CD4-positive, alpha-beta T cell treated with Interleukin-17A for 4 hours (primary cell): ENCODE results near the gene LHX2.

Experiments
- DNase-seq: peaks from one replicate; pipeline ENCODE4 v3.0.0-alpha.2; 2020; ENCODE audit warnings: mixed read lengths

Gene LHX2

DNA sequence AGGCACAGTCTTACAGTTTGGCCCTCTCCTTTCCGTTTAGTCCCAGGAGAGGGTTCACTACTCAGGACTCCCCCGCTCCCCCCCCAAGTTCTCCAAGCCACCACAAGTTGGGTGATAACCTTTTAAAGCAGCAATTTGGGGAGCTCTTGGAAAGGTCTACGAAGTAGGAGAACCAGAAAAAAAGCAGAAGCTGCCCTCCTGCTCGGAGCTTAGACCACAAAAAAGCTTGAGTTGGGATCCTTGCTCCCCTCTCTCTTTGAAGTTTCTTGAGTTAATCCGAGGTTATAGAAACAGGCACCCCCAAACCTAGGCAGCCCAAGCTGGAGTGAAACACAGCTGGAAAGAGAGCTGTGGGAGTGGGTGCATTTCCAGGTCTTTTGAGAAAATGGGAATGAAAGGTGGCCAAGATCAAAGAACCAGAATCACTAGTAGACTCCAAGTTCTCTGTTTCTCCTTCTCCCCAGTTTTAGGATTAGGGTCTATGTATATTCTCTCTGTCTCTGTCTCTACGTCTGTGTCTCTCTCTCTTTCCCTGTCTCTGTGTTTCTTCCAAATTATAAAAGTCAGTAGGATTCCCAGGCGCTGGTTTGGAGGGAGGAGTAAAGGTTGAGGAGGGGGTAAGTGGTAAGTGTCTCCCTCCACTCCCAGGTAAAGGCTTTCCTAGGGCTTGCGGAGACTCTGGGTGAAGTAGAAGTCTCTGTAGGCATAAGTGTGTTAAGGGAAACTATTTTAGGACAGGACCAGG is 2.8 kb downstream of the LHX2 start:
- DNase-seq, result no peak

DNA sequence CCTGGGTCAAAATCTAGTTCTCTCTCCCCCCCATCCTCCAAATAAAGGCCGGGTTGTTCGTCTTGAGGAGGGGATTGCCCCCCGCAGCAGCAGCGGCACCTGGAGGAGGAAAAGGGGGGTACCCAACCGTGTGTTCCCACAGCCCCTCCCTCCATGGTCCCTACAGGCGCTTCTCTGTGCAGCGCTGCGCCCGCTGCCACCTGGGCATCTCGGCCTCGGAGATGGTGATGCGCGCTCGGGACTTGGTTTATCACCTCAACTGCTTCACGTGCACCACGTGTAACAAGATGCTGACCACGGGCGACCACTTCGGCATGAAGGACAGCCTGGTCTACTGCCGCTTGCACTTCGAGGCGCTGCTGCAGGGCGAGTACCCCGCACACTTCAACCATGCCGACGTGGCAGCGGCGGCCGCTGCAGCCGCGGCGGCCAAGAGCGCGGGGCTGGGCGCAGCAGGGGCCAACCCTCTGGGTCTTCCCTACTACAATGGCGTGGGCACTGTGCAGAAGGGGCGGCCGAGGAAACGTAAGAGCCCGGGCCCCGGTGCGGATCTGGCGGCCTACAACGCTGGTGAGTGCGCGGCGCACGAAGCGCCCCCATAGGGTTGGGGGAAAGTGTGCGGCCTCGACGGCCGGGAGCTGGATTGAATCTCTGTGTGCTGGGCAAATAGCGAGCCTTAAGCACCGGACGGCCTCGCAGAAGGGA is 3.5 kb downstream of the LHX2 start:
- no peak for DNase-seq

DNA sequence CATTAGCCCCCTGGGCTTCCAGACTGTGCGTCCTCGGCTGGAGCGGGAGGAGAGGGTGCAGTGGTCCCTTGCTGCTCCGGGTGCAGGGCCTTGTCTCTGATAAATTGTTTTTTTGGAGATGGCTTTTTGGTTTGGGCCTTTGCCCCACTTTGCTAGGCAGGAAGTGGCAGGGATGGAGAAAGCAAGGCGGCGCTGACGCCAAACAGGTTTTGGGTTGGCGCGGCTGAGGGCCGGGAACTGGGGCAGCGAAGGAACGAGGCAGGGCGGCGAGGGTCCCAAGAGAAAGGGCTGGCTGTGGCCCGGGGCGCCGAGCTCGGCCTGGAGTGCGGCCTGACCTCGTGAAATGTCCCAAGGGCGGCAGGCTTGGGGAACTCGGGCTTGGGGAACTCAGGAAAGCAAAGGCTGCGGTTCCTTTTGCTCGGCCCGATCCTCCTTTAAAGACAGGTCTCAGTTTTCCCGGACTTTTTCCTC is 4.1 kb downstream of the LHX2 start:
- no peak for DNase-seq

DNA sequence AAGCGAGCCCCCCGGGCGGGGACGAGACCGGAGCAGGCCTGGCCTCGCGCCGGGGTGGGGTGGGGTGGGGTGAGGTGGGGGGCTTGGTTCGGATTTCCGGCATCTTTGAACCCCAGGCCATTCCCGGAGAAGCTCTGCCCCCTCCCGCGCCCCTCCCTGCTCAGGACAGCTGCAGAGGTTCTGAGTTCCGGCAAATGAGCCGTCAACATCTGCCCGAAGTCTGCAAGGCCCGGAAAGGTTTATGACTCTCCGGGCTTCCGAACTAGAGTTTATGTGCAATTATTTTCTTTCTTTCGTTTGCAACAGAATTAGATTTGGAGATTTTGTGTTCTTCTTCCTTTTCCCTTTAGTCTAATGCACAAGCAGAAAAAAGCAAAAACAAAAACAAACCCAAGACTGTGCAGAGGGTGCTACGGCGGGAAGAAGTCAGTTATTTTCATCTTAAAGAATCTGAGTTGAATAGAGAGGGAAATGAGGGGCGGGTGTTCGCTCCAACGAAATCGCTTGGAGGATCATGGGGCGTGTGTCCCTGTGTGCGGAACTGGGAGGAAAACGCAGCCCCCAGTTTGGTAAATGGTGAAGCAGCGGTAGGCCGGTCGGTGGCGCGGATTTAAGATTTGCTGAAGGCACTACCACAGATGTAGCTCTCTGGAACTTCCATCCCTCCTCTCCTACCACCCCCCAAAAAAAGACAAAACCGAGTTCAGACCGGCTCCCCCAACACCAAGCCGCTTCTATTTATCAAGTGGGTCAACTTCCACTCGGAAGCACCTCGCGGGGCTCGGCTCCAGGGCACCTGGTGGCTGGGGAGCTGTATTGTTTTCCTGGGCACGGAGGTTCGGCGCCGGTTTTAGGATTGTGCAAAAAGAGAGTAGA is 4.8 kb downstream of the LHX2 start:
- no peak for DNase-seq

DNA sequence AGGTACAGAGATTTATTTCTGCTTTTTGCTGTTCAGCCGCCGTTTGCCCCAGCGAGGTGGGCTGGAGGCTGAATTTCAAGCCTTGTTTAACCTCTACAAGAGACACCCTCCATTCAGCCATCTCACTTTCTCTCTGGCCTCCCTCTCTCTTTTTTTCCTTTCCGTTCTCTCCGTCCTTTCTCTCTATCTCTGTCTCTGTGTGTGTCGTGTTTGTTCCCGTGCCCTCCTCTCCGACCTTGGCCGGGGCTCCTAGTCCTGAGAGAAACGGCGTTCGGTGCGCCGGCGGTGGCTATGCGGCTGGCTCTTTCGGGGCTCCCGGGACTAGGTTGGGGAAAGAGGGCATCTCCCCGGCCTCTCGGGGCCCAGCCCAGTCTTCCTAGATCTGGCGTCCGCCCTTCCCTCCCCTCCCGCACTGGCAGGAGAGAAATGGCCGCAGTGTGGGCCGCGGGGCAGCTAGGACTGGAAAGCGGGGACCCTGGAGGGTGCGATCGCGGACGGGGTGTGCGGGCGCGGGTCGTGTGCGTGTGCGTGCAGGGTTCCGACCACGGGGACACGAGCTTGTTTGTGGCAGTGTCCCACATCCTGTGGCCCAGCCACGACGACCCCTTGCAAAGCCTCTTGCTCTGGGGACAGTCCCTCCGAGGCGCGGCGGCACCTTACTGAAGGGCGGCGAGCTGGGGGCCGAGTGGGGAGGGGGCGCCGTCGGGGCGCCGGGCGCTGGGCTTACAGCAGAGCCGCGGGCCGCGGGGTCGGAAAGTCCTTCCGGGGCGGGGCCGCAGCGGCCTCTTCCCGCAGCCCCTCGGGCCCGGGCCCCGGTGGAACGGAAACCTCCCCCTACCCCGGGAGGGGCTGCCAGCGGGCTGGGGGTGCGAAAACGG is 5.7 kb downstream of the LHX2 start:
- DNase-seq, result no peak

DNA sequence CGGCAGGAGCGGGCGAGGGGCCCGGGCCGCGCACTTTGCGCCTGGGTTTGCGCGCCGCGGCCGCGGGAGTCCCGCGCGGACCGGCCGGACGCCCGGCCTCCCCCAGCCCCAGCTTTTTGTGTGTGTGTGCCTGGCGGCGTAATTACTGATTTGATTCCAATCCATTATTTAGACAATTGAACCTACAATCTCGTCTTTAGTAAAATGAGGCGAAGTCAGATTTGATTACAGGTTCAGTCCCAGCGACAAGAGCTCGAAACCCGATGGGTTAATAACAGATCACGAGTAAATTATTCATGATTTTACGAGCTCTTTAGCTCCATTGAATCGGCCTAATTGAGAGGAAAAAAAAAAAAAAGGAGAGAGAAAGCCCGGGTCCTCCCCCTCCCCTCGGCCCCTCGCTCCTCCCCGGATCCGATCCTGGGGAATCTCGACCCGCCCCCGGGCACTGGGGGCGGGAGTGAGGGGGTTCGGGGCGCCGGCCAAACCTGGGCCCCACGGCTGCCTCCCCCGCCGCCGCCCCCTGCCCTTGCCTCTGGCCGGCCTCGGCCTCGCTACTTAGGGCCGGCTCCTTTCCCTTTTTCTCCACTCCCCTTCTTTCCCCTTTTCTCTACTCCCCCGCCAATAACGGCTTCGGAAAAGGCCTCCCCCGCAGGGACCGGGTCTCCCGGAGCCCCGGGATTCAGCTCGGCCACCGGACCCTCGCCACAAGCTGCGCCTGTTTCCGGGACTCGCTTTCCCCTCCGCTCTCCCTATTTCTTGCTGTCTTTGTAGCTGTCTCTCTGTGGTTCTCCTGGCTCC is 6.6 kb downstream of the LHX2 start:
- no peak for DNase-seq

DNA sequence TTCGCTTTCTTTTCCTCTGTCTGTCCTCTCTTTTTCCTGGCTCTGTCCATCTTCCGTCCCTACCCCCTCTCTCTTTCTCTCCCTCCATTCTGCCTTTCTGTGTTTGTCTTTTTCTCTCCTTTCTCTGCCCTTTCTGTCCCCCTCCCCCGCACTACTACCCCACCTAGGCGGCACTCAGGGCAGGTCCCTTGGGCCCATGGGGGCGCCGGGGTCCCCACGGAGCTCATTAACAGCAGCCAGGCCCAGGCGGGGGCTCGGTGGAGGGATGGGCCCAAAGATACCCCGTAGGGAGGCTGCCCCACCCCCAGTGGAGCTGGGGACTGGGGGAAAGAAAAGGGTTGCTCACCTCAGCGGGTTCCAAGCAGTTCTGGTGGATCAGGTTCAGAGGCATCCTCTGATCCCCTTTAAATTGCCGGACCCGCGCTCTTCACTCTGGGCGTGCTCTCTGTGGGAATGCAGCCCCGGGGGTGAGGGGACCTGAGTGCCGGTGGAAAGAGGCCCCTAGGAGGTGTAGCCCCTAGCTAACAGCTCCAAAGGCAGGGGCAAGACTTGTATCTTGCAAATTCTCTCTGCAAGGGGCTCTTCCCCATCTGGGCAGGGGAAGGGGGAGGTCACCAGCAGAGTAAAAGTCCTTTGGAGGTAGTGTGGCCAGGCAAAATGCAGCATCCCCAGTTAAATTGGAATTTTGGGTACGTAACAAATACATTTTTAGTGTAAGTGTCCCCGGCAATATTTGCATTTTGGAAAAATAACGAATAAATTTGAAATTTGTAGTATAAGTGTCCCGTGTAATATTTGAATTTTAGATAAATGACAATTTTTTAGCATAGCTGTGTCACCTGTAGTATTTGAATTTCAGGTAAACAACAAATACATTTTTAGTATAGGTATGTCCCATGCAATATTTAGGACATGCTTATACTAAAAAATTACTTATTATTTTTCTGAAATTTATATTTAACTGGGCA is 7.4 kb downstream of the LHX2 start:
- no peak for DNase-seq

DNA sequence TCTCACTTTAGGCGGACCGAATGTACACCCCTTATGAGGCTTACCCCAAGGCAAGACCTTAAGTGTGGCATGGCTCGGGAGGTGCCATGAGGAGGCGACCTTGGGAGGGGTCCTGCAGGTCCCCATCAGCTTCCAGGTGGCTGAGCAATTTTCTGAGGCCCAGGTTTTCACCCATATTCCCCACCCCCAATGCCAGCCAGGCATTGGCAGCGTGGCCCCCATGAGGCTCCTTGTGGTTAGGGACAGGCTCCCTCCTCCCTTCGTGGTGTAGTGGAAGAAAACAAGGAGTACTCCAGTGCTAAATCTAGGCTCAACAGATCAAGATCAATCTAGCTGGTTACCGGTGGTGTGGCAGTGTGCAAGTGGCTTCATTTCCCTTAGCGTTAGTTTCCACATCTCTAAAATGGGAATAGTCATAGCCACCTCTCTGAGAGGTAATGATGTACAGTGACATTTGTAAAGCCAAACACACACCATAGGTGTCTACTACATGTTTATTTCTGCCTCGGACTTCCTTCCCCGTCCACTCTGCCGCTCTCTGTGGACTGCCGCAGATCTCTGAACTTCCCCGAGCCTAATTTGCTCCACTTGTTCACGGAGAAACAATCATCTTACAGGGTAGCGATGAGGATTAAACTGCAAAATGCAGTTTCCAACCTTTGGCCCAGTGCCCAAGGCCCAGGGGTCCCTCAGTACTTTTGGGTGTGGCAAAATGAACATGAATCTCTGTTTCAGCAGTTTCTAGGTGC is 8.4 kb downstream of the LHX2 start:
- no peak for DNase-seq

DNA sequence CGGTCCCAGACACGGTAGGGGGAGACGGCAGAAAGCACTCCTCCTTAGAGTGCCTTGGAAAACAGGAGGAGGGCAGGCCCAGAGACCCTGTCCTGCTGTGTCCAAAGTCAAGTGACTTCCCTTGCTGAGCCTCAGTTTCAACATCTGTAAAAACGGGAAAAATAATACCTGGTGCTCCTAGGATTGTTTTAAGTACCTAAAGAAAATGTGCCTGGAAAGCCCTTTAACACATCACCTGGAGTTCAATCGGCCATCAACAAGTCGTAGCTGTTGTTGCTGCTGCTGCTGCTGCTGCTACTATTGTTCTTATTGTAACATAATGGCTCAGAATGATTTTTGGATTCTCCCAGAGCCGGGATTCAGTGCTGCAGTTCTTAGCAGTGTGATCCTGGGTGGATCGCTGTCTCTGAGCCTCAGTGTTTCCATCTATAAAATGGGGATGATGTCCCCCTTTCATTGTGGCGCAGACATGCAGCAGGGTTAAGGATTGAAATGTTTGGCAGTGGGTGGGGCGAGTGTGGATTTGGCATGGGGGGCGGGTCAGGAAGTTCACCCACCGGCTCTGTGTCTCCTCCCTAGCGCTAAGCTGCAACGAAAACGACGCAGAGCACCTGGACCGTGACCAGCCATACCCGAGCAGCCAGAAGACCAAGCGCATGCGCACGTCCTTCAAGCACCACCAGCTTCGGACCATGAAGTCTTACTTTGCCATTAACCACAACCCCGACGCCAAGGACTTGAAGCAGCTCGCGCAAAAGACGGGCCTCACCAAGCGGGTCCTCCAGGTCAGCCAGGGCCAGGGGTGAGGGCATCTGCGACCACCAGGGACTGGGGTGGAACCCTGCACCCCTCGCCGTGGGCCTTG is 9.2 kb downstream of the LHX2 start:
- no peak for DNase-seq

DNA sequence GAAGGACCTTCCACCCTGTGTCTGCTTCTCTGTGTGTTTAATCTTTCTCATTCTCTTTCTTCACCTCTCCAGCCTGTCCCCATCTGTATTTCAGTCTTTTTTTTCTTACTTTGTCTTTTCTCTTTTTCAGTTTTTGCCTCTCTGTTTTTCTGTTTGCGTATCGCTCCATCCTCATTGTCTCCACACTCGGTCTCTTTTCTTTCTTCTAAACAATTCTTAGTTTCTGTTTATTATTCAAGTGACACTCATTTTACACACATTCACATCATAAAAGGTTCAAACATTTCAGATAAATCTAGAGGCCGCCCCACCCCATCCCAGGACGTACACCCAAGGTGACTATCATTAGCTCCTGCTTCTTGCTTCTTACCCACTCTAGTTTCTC is 9.8 kb downstream of the LHX2 start:
- no peak for DNase-seq

DNA sequence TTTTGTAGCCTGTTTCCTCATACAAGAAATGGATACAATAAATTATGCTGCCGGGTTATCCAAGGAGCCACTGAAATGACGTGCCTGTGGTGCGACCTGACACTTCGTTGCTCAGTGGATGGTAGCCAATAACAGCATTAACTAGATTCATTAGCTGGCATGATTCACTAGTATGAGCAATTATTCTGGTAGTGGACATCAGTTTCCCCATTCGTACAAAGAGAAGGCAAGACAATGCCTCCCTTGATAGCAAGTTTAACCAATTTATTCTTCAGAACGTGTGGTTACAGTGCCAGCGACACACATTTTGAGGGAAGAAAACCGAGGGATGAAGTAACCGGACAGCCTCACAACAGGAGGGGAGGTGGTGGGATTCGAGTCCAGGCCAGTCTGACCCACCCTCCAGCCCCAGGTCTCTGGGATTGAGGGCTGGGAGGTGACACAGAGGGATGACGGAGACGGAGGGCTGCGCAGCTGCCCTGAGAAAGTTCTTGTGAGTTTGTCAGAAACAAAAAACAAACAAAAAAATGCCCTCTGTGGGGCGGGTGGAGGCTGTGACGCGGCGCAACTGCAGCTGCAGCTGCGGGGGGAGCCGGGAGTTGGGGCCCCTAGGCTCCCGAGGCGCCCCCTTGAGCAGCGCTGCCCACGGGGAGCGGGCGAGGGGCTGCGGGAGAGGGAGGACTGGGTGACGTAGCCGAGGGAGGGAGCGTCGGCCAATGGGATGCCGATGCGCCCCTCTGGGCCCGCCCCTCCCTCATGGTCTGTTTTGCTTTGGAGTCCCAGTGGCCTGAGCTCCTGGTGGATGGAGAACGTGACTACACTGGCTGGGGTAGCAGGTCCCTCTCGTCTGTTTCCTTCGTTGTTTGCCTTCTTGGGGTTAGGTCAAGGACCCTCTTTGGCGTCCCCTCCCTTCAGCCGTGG is 10.9 kb downstream of the LHX2 start:
- DNase-seq, result no peak

DNA sequence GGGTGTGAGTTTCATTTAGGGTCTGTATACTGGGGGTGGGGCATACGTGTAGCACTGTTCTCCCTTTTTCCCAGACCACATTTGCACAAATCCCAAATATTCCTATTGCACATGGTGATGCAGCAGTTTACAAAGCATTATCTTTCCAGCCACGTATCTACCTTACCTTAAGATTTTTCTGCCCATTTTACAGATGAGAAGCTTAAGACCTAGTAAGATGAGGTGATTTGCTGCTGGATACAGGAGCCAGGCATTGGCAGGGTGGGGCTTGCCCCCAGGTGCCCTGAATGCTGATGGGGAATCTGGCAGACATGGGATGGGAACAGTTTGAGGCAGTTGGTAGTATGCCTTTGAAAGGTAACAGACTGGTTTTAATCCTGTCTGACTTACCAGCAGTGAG is 12.5 kb downstream of the LHX2 start:
- DNase-seq, result no peak

DNA sequence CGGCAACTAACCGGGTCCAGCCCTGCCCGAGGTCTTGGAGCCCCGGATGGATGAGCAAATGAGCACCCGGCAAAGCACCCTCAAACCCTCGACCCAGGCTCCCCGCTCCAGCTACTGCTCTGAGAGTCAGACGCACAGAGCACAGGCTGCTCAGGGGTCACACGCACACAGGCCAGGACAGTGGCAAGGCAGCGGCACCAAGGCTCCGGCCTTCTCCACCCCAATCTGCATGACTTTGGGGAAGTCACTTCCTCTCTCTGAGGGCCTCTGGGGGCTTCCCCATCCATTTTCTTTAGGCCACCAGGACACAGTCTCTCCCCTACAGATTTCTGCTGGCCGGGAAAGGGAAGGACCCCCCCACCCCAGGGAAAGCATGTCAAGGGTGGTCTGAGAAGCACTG is 18.0 kb downstream of the LHX2 start:
- DNase-seq, result no peak

DNA sequence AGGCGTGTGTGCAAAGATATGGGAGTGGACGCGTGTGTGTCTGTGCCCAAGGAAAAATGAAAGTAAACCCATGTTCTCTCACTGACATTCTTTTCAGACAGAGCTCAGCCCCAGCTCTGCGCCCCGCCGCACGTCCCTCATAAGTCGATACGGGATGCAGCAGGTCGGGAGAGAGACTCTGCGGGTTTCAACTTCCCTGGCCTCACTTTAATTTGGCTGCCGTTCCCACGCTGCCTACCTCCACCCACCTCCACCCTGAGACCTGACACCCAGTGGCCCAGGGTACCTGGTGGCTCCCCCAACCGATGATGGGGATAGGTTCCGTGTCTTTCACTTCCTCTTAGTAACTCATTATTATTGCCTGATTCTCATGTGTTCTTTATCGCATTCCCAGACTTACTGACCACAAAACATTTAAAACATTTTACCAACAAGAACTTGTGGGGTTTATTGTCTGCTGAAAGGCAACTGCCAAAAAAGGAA is 19.4 kb downstream of the LHX2 start:
- no peak for DNase-seq

DNA sequence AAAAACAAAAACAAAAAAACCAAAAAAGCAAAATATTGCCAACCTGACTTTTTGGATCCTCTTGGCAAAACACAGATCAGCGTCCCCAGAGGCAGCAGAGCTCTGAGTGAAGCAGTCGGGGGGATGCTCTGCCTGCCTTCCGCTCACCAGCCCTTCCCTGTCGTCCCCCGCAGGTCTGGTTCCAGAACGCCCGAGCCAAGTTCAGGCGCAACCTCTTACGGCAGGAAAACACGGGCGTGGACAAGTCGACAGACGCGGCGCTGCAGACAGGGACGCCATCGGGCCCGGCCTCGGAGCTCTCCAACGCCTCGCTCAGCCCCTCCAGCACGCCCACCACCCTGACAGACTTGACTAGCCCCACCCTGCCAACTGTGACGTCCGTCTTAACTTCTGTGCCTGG is 20.7 kb downstream of the LHX2 start:
- DNase-seq, result no peak

DNA sequence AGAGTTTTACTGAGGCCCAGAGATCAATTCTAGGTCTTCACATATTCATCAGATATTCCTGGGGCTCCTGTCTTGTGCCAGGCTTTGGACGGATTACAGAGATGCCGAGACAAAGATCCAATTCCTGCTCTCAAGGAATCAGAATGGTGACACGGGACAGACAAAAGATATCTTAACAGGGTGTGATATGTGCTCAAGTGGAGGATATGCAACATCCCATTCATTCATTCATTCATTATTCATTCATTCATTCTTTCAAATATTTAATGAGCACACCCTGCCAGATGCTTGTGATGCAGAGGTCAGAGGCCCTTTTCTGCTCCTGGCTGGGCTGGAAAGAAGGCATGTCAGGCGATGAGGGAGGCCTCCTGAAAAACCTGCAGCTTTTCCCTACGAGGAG is 21.8 kb downstream of the LHX2 start:
- DNase-seq, result no peak

DNA sequence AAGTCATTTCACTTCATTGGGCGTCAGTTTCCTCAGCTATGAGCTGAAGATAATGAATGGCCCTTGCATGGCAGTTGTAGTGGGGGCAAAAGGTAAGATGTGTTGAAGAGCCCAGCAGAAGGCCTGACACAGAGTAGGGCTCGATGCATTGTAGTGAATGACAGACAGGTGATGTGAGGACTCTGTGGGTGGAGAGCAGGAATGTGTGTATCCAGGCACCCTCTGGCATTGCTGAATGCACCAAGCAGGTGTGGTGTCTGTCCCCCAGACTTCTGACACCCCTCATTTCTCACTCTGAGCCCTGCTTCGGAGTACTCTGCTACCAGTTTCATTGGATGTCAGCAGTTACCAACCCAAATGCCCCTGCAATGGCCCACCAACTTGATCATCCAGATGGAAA is 22.4 kb downstream of the LHX2 start:
- no peak for DNase-seq
